ENCODE data around the gene C2orf49. TPM values are rescaled to one million over a fixed set of nuclear protein-coding genes. Genes with fewer than 3 reads are reported as not detected.
A peak's percentile ranks its signal among the peaks of the same experiment; 100 is the strongest.

Gene C2orf49
- total and polyA plus RNA-seq, 9 of the 15 experiments (the other 6 are each of a cell fraction or from before 2014, with no cell fraction given) = 17.9 to 38.2 (median 25.6) TPM

- no peak for TF ChIP-seq ZNF277 (CRISPR knock-in tag; IDR thresholded peaks at IDR 0.05; ENCODE audit: borderline replicate concordance)
These were observed 16.6 kb upstream of the C2orf49 start (continued) for GRCh38 chr2:105320651-105321215.

- intact Hi-C loops (cut with micrococcal nuclease) = no loop called here
- Histone ChIP-seq H2AFZ (ENCODE audit: low read depth, low read length) (no peak overlapping the region), H3K4me2 (ENCODE audit: insufficient read depth, low read length) (no peak overlapping the region; the same call in 1 of the 2 replicates), H3K4me3 (no peak overlapping the region), H3K36me3 (ENCODE audit: control insufficient read depth, insufficient read depth, low read length) (peaks cover 26% of the 10 kb centered on the region; the same call in 2 of the 3 replicates), H4K20me1 (replicated peaks; ENCODE audit: control insufficient read depth, insufficient read depth, low read length) (0 out of 2 replicates have a peak, but pooled peaks cover 7% of the 10 kb centered on the region), H3K4me1 (replicated peaks in 1 of 2; ENCODE audit: control insufficient read depth in 2 of 2, insufficient read depth in 2 of 2, low read length in 2 of 2) (peaks cover 0 to 15% of the 10 kb centered on the region in 2 experiments; a peak in 3 of 5 replicates), H3K9me1 (ENCODE audit: control insufficient read depth, insufficient read depth, low read length) (peaks cover 3% of the 10 kb centered on the region), H3K27ac (ENCODE audit: extremely low read depth, low read depth, low read length) (no peak overlapping the region), H3K79me2 (ENCODE audit: control insufficient read depth, insufficient read depth, low read length) (peaks cover 83% of the 10 kb centered on the region), H3K9ac (ENCODE audit: insufficient read depth in 1 of 2, low read depth in 2 of 2, low read length in 2 of 2) (no peak overlapping the region), H3K9me3 (replicated peaks; ENCODE audit: control insufficient read depth, insufficient read depth, low read depth, low read length) (no peaks in the 10 kb centered on the region), H3K27me3 (ENCODE audit: control insufficient read depth in 2 of 2, insufficient read depth in 2 of 2, low read length in 2 of 2) (no peaks in the 10 kb centered on the region)
- DNase-seq (ENCODE audit: extremely low read depth in 1 of 4, low spot score in 3 of 4) (no peak), ATAC-seq (peak; percentile 13; the same call in 1 of the 3 replicates), FAIRE-seq (no peak)
- TF ChIP-seq CBFA2T3 (IDR thresholded peaks at IDR 0.05) (peak; percentile 69), MTA3 (IDR thresholded peaks at IDR 0.05; ENCODE audit: borderline replicate concordance) (no peak), MTF1 (CRISPR knock-in tag; IDR thresholded peaks at IDR 0.05; ENCODE audit: borderline replicate concordance) (no peak), CREBBP (IDR thresholded peaks at IDR 0.05; ENCODE audit: low read depth, low read length) (no peak), POLR2G (IDR thresholded peaks at IDR 0.05; ENCODE audit: low read depth, low read length) (no peak), TCF3 (CRISPR knock-in tag; IDR thresholded peaks at IDR 0.05) (0 out of 2 replicates have a peak, but pooled peaks have one; percentile 51), ARID1B (IDR thresholded peaks at IDR 0.05) (0 out of 2 replicates have a peak, but pooled peaks have one; percentile 17), HEY1 (CRISPR knock-in tag; IDR thresholded peaks at IDR 0.05; ENCODE audit: borderline replicate concordance) (no peak)
- BruUV-seq (replicated peaks) = no TSS peak
- ChIA-PET POLR2A (interaction anchor here (0.5 to 1.2 kb wide), 4 partner anchors 8 to 13 kb away, joined by 3 to 7 read pairs (median 4); no protein-coding TSS in a partner anchor), CTCF (ENCODE audit: low intra/inter-chr PET ratio) (no interaction called here)
- 64% methylated on average over 3 of the region's 3 CpGs for WGBS (ENCODE audit: insufficient coverage, low coverage, missing lambda C conversion rate)
- in situ Hi-C loops (cut with MboI) = no loop called here
These were observed 15.3 kb upstream of the C2orf49 start for GRCh38 chr2:105321875-105322646.

All from K562 (cell line).